HG02642 (cell line): ENCODE data around the gene WDR91.
A peak's percentile ranks its signal among the peaks of the same experiment; 100 is the strongest.
"Not testable (repeated sequence)": the region's sequence is repeated elsewhere in the genome, so short reads cannot be mapped to it uniquely, and the experiment has no call there.

Experiments used
- ATAC-seq: cut with Tn5 transposase; IDR thresholded peaks from one replicate; pipeline ENCODE4 v1.9.1; 2021; ENCODE audit warnings: mild to moderate bottlenecking; ENCODE audit not compliant: unreplicated experiment, poor library complexity

The WDR91 gene

DNA sequence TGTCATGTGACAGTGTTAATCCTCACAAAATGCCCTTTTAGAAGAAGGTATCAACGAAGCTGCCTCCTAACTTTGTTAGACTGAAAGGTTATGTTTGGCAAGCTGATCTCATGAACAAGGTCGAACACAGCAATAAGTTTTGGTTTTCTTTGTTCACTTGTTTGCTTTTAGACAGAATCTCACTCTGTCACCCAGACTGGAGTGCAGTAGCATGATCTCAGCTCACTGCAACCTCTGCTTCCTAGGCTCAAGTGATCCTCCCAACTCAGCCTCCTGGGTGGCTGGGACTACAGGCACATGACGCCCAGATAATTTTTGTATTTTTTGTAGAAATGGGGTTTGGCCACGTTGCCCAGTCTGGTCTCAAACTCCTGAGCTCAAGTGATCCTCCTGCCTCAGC, 23.4 kb upstream of the WDR91 start:
- ATAC-seq = no peak

- ATAC-seq = not testable (repeated sequence)
Observed at GRCh38 chr7:135234095-135234494, 22.8 kb upstream of the WDR91 start.

GRCh38 chr7:135233570-135233969, 22.2 kb upstream of the WDR91 start, which contains the start of gene STRA8:
TSS of gene STRA8 (plus strand) at chr7:135233838. CDS start at chr7:135240525, 6,687 bp downstream.
- no peak for ATAC-seq

GRCh38 chr7:135232720-135233119, 21.4 kb upstream of the WDR91 start:
- ATAC-seq = no peak

GRCh38 chr7:135232087-135232486, 20.8 kb upstream of the WDR91 start:
- ATAC-seq = no peak

- no peak for ATAC-seq
Observed at GRCh38 chr7:135231686-135232085, 20.4 kb upstream of the WDR91 start.

DNA sequence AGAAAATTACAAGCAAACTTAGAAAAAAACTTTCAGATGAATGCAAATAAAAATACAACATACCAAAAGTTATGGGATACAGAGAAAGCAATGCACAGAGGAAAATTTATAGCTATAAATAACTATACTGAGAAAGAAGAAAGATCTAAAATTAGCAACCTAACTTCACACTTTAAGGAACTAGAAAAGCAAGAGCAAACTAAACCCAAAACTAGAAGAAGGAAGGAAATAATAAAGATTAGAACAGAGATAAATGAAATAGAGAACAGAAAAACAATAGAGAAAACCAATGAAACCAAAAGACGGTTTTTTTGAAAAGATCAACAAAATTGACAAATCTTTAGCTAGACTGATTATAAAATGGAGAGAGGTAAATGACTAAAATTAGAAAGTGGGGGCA, 12.7 kb upstream of the WDR91 start:
- no peak for ATAC-seq

- no peak for ATAC-seq
Observed at GRCh38 chr7:135217645-135218509, 6.6 kb upstream of the WDR91 start.

- ATAC-seq = no peak
Observed at GRCh38 chr7:135215698-135216097, 4.4 kb upstream of the WDR91 start.

GRCh38 chr7:135215180-135215579, 3.9 kb upstream of the WDR91 start:
- no peak for ATAC-seq

DNA sequence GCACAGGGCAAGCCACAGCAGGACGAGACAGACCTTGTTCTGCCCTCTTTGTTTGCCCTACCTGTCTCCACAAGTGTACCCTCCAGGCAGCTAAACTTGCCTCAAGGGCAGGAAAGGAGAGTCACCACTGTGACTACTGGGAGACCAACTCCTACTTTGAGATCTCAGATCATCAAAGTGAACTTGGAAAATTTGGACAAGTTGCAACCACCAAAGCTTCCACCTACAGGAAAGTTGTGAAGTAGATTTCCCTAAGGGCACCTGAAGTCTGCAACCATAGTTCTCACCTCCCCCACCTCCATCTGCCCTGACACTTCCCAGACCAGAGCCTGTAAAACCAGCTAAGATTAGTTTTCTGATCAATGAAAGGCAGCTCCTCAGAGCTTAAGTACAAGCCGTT, 2.5 kb upstream of the WDR91 start:
- ATAC-seq = no peak

DNA sequence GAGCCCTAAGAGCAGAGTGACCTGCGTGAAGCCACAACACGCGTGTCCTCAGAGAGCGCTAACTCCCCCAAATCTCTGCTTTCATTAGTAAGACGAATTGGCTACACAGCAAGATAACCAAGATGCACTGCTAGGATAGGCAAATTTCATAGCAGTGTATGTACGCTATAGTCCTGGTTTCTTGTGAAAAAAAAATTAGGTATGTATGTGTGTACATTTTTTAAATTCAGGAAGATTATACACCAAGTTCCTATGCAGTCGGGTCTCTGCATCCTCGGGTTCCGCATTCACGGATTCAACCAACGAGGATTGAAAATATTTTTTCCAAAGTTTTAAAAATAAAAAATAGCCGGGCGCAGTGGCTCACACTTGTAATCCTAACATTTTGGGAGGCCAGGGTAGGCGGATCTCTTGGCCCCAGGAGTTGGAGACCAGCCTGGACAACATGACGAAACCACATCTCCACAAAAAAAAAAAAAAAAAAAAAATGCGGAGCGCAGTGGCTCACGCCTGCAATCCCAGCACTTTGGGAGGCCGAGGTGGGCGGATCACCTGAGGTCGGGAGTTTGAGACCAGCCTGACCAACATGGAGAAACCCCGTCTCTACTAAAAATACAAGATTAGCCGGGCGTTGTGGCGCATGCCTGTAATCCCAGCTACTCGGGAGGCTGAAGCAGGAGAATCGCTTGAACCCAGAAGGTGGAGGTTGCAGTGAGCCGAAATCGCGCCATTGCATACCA, 790 bp upstream of the WDR91 start:
- ATAC-seq = not testable (repeated sequence)

DNA sequence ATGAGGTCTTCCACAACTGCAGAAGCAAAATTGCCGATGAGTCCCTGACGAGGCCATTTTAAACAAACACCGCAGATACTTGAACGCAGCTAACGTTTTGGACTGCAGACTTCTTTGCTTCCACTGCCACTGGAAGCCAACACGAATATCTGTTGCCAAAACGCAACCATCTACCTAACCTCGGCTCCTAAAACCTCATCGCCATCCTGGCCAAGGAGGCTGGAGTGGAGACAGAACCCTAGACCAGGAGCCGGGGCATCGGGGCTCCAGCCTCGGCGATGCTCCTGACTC, 493 bp downstream of the WDR91 start:
- ATAC-seq = no peak

DNA sequence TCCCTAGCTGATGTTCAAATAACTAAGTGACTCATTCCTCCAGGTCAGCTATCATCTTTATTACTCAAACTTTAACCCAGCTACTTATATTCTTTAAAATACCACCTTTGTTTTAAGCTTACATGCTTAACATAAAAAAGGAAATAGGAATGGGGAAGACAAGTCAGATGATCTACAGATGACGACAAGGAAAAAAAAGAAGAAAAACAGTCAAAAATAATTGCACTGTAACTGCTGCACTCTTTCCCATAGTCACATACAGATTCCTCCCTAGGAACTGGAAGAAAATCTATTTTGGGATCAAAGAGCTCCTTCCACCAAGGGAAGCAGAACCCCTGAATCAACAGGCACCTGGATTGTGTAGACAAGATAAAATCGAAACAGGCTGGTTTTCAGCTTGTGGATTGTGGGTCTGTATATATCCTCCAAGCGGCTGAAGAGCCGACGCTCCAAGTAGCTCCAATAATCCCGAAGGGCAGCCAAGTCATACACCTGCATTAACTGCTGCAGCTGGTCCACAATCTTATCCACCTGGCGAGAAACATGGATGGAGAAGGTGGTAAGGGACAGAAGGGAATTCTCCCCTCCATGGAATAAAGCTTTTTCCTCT, 2.0 kb downstream of the WDR91 start:
- ATAC-seq = no peak

- ATAC-seq = no peak
Observed at GRCh38 chr7:135208102-135208793, 3.1 kb downstream of the WDR91 start.

- peak; percentile 21 for ATAC-seq
Observed at GRCh38 chr7:135207406-135208101, 3.8 kb downstream of the WDR91 start.

- ATAC-seq = peak; percentile 18
Observed at GRCh38 chr7:135206941-135207391, 4.4 kb downstream of the WDR91 start.

DNA sequence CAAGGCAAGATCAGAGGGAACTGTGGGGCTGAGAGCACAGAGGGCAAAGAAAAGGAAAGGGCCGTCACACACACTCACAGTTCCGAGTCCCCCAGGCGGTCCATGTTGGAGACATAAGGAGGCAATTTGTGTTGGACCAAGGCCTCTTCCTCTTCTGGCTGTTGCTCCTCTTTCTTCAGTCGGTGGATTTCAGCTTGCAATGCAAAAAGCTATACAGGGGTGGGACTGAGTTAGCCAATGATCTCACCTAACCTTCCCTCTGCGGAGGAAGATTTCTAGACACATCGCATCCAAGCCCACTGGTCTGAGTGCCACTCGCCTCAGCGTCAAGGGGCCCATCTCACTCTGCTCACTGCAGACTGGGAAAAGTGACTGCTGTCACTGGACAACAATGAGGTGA, 5.5 kb downstream of the WDR91 start:
- ATAC-seq = no peak

DNA sequence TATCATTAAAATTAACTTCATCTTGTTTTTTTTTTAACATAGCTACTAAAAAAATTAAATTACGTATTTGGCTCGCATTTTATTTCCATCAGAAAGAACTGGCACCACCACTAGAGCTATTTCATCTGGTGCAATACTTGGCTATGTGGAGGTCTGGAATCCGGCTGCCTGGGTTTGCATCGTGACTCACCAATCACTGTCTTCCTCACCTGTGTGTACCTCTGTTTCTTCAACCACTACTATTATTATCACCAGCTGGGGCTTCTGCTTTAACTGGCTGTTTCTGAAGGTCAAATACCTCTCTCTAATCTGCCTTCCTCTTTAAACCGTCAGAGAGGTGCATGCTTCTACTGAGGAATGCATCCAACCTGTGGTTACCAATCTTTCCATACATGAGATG, 6.5 kb downstream of the WDR91 start:
- ATAC-seq = no peak

- no peak for ATAC-seq
Observed at GRCh38 chr7:135204341-135204749, 7.0 kb downstream of the WDR91 start.
